MCF 10A (cell line): Measurements from ENCODE around the gene APBB2. TPM values are rescaled to one million over a fixed set of nuclear protein-coding genes. Genes with fewer than 3 reads are reported as not detected.

Experiments used
- BruUV-seq: library from RNA; stranded (reverse); fragments of 400-500 nt; replicated peaks from 2 replicates; lab custom pipeline; 2021; lab: Mats Ljungman, UMichigan
- CTCF ChIA-PET: fragments of 300-600 bp; sonication (Branson Sonifier 250); formaldehyde crosslinking; extraction: SDS; loops from one replicate; lab custom pipeline; 2021; ENCODE audit warnings: antibody characterized with exemption, inconsistent platforms; lab: Yijun Ruan, JAX
- POLR2A ChIA-PET: fragments of 300-600, 350-650 bp; sonication (Branson Sonifier 250); formaldehyde crosslinking; extraction: SDS; loops from one replicate; lab custom pipeline; 2020; ENCODE audit warnings: antibody characterized with exemption, inconsistent platforms; lab: Yijun Ruan, JAX
- DNase-seq: peaks from one replicate; pipeline ENCODE4 v3.0.0-alpha.2; 2018; ENCODE audit not compliant: unreplicated experiment
- H3K27ac Mint-ChIP-seq: one replicate; pipeline ENCODE4 v1.8.0; 2022; ENCODE audit warnings: mild to moderate bottlenecking, low read depth, mixed read lengths; ENCODE audit not compliant: unreplicated experiment
- H3K27me3 Mint-ChIP-seq: one replicate; pipeline ENCODE4 v1.8.0; 2022; ENCODE audit warnings: mixed read lengths; ENCODE audit not compliant: insufficient read depth, unreplicated experiment
- H3K36me3 Mint-ChIP-seq: one replicate; pipeline ENCODE4 v1.8.0; 2022; ENCODE audit warnings: mild to moderate bottlenecking, moderate library complexity, mixed read lengths; ENCODE audit not compliant: insufficient read depth, unreplicated experiment
- H3K4me1 Mint-ChIP-seq: one replicate; pipeline ENCODE4 v1.8.0; 2022; ENCODE audit warnings: mixed read lengths; ENCODE audit not compliant: insufficient read depth, unreplicated experiment
- H3K4me3 Mint-ChIP-seq: one replicate; pipeline ENCODE4 v1.8.0; 2022; ENCODE audit warnings: mild to moderate bottlenecking, moderate library complexity, mixed read lengths; ENCODE audit not compliant: unreplicated experiment
- H3K9me3 Mint-ChIP-seq: one replicate; pipeline ENCODE4 v1.8.0; 2022; ENCODE audit warnings: mixed read lengths; ENCODE audit not compliant: unreplicated experiment
- CTCF ChIP-seq: fragments of 200-600 bp; IDR thresholded peaks from one replicate; pipeline ENCODE4 v1.8.0; 2022; ENCODE audit warnings: antibody characterized with exemption, mild to moderate bottlenecking; ENCODE audit not compliant: unreplicated experiment
- intact Hi-C: fragments of 100-400 bp; cut with micrococcal nuclease; formaldehyde crosslinking; loops from 2 replicates; pipeline ENCODE4 v1.14.1; 2022
- total RNA-seq: library from RNA; stranded (reverse); gene quantifications from 2 replicates; pipeline ENCODE4 v1.2.3, GENCODE V29; 2022

Gene APBB2
- total RNA-seq, 1 experiment from 2014 or later: 201 TPM

GRCh38 chr4:41044791-41045190, 169.6 kb downstream of the APBB2 start:
- peaks cover 40% of the 10 kb centered on the region for H3K36me3 Mint-ChIP-seq
- BruUV-seq: no TSS peak
- intact Hi-C loops: no loop called here
- no peaks in the 10 kb centered on the region for H3K27me3 Mint-ChIP-seq
- no peaks in the 10 kb centered on the region for H3K4me1 Mint-ChIP-seq
- TF ChIP-seq CTCF: no peak
- ChIA-PET POLR2A (interaction anchor here (3.0 kb wide), 1 partner anchor 14 kb away, joined by 10 read pairs; no protein-coding TSS in a partner anchor), CTCF (interaction anchor here (0.6 to 1.2 kb wide), 2 partner anchors 15 to 116 kb away, joined by 3 to 5 read pairs; no protein-coding TSS in a partner anchor)
- no peak overlapping the region for H3K27ac Mint-ChIP-seq
- no peak overlapping the region for H3K4me3 Mint-ChIP-seq
- no peak for DNase-seq
- H3K9me3 Mint-ChIP-seq: peaks cover 13% of the 10 kb centered on the region

GRCh38 chr4:41044165-41044564, 170.2 kb downstream of the APBB2 start:
- Mint-ChIP-seq H3K27me3 (no peaks in the 10 kb centered on the region), H3K4me3 (no peak overlapping the region), H3K36me3 (peaks cover 40% of the 10 kb centered on the region), H3K27ac (no peak overlapping the region), H3K9me3 (peaks cover 13% of the 10 kb centered on the region), H3K4me1 (no peaks in the 10 kb centered on the region)
- no peak for DNase-seq
- CTCF ChIA-PET: interaction anchor here (0.6 to 1.5 kb wide), 4 partner anchors 9 to 115 kb away, joined by 3 to 5 read pairs (median 4); no protein-coding TSS in a partner anchor
- intact Hi-C loops: no loop called here
- BruUV-seq: no TSS peak
- POLR2A ChIA-PET: interaction anchor here (3.0 kb wide), 1 partner anchor 13 kb away, joined by 10 read pairs; no protein-coding TSS in a partner anchor
- TF ChIP-seq CTCF: no peak

- intact Hi-C loops: no loop called here
- H3K27ac Mint-ChIP-seq: no peak overlapping the region
- no peaks in the 10 kb centered on the region for H3K27me3 Mint-ChIP-seq
- no peak for DNase-seq
- no TSS peak for BruUV-seq
- H3K4me1 Mint-ChIP-seq: peaks cover 1% of the 10 kb centered on the region
- H3K4me3 Mint-ChIP-seq: no peak overlapping the region
- no peak for TF ChIP-seq CTCF
- POLR2A ChIA-PET: interaction anchor here (0.6 to 3.0 kb wide), 2 partner anchors 12 to 130 kb away, joined by 3 to 10 read pairs; no protein-coding TSS in a partner anchor
- CTCF ChIA-PET: interaction anchor here (1.0 to 1.5 kb wide), 3 partner anchors 9 to 20 kb away, joined by 3 to 5 read pairs (median 4); no protein-coding TSS in a partner anchor
- H3K36me3 Mint-ChIP-seq: peaks cover 40% of the 10 kb centered on the region
- peaks cover 13% of the 10 kb centered on the region for H3K9me3 Mint-ChIP-seq
Observed at GRCh38 chr4:41043465-41043864, 170.9 kb downstream of the APBB2 start.

- POLR2A ChIA-PET: interaction anchor here (0.9 to 3.0 kb wide), 2 partner anchors 10 kb away, joined by 3 to 10 read pairs; no protein-coding TSS in a partner anchor
- H3K27me3 Mint-ChIP-seq: no peaks in the 10 kb centered on the region
- intact Hi-C loops: no loop called here
- H3K4me1 Mint-ChIP-seq: peaks cover 5% of the 10 kb centered on the region
- H3K9me3 Mint-ChIP-seq: peaks cover 13% of the 10 kb centered on the region
- H3K36me3 Mint-ChIP-seq: peaks cover 31% of the 10 kb centered on the region
- no peak for TF ChIP-seq CTCF
- BruUV-seq: no TSS peak
- no peak for DNase-seq
- peak overlapping the region; percentile 8 for H3K27ac Mint-ChIP-seq
- H3K4me3 Mint-ChIP-seq: no peak overlapping the region
- CTCF ChIA-PET: no interaction called here
Observed at GRCh38 chr4:41041551-41041950, 172.8 kb downstream of the APBB2 start.
